H1 (cell line): ENCODE measurements around the gene STARD7. TPM values are rescaled to one million over a fixed set of nuclear protein-coding genes. Genes with fewer than 3 reads are reported as not detected.

Experiments used
- BRCA1 ChIP-seq: IDR thresholded peaks from 2 replicates; pipeline ENCODE4 v1.6.1; 2012; ENCODE audit warnings: low read depth, low read length, improper control_type of control experiment
- CTCF ChIP-seq, 3 experiments: IDR thresholded peaks; 1 replicate in 2 of 3; 2 replicates in 1 of 3; pipeline versions ENCODE4 v1.5.1 to v1.6.1; 2011; ENCODE audit warnings: low read length in 3 of 3, mild to moderate bottlenecking in 3 of 3, inconsistent platforms in 2 of 3, low read depth in 1 of 3, moderate library complexity in 1 of 3; ENCODE audit not compliant: insufficient read depth in 1 of 3; ENCODE audit errors: control extremely low read depth in 1 of 3
- GABPA ChIP-seq: IDR thresholded peaks from 2 replicates; pipeline ENCODE4 v1.6.1; 2011; ENCODE audit warnings: mild to moderate bottlenecking, low read length, moderate library complexity, borderline replicate concordance; ENCODE audit not compliant: insufficient read depth
- KDM1A ChIP-seq: fragments of 200-600, 300-600 bp; sonication (generic); IDR thresholded peaks from 2 replicates; pipeline ENCODE4 v1.7.1; 2016; ENCODE audit warnings: mild to moderate bottlenecking, low read length, borderline replicate concordance
- NANOG ChIP-seq: IDR thresholded peaks from 2 replicates; pipeline ENCODE4 v1.6.1; 2011; ENCODE audit warnings: low read length, low read depth, mild to moderate bottlenecking, inconsistent platforms; ENCODE audit not compliant: insufficient read depth, poor library complexity, severe bottlenecking
- PHF8 ChIP-seq: fragments of 200-600 bp; sonication (generic); conservative IDR thresholded peaks from 2 replicates; pipeline ENCODE4 v1.7.1; 2012; ENCODE audit warnings: low read depth, mild to moderate bottlenecking, inconsistent platforms, low read length, moderate library complexity
- RAD21 ChIP-seq, 2 experiments: IDR thresholded peaks in 1 of 2; conservative IDR thresholded peaks in 1 of 2; 2 replicates each; pipeline ENCODE4 v1.6.1; 2011; ENCODE audit warnings: low read depth in 2 of 2, low read length in 2 of 2, improper control_type of control experiment in 1 of 2, inconsistent platforms in 1 of 2, mild to moderate bottlenecking in 1 of 2, moderate library complexity in 1 of 2
- RXRA ChIP-seq: IDR thresholded peaks from 2 replicates; pipeline ENCODE4 v1.6.1; 2011; ENCODE audit warnings: low read depth, mild to moderate bottlenecking, low read length, moderate library complexity; ENCODE audit not compliant: insufficient read depth
- TAF1 ChIP-seq: IDR thresholded peaks from 2 replicates; pipeline ENCODE4 v1.6.1; 2011; ENCODE audit warnings: mild to moderate bottlenecking, low read depth, low read length
- polyA plus RNA-seq, 7 experiments: library from polyadenylated mRNA; depleted of rRNA in 3 of 7; stranded (reverse) in 5 of 7; unstranded in 2 of 7; fragments of >200 nt in 5 of 7; fragments of 200-250 nt in 2 of 7; gene quantifications; 1 replicate in 5 of 7; 2 replicates in 1 of 7; 4 replicates in 1 of 7; pipeline versions ENCODE4 v1.2.1 to v1.2.3, GENCODE V29; 2011 to 2013; ENCODE audit warnings: missing spikeins in 2 of 7, mixed read lengths in 2 of 7
- total RNA-seq: library from RNA; stranded (reverse); fragmentation: NEBNext Ultra II Directional; extraction: Animal tissue kit (Norgen Biotek cat#: 25700); gene quantifications from 2 replicates; pipeline ENCODE4 v1.2.1, GENCODE V29; 2021

Gene STARD7
- total and polyA plus RNA-seq, 2 of the 8 experiments (the other 6 are each of a cell fraction or from before 2014, with no cell fraction given): 89.1 to 200 TPM

- no peak for TF ChIP-seq CTCF (IDR thresholded peaks at IDR 0.05; ENCODE audit: control extremely low read depth in 1 of 3, insufficient read depth in 1 of 3, low read depth in 1 of 3, low read length in 3 of 3)
- TF ChIP-seq RAD21 (IDR thresholded peaks at IDR 0.05 in 1 of 2, conservative IDR thresholded peaks at IDR 0.05 in 1 of 2; ENCODE audit: low read depth in 2 of 2, low read length in 2 of 2): no peak
- TF ChIP-seq RXRA: no peak
- no peak for TF ChIP-seq BRCA1
- TF ChIP-seq NANOG: no peak
- no peak for TF ChIP-seq PHF8
- no peak for TF ChIP-seq KDM1A
- TF ChIP-seq GABPA: no peak
- no peak for TF ChIP-seq TAF1
Measured at GRCh38 chr2:96243843-96244242, 35.2 kb upstream of the STARD7 start (continued).
